ENCODE results near the gene IMMP2L.

DNA sequence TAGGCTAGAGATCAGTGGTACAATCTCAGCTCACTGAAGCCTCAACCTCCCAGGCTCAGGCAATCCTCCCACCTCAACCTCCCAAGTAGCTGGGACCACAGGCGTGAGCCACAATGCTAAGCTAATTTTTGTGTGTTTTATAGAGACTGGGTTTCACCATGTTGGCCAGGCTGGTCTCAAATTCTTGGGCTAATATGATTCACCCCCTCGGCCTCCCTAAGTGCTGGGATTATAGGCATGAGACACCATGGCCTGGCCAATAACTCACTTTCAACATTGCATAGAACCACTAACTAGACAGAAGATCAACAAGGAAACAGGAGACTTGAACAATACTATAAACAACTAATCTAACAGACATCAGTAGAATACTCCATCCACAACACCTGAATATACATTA, 279.7 kb downstream of the IMMP2L start:
- TF ChIP-seq TCF7L2 (IDR thresholded peaks at IDR 0.05; ENCODE audit: low read depth, low read length) (no peak), NCOA1 (CRISPR knock-in tag; IDR thresholded peaks at IDR 0.05) (no peak), NFYC (CRISPR knock-in tag; IDR thresholded peaks at IDR 0.05) (no peak)
- TF ChIP-seq, protein P1, sequence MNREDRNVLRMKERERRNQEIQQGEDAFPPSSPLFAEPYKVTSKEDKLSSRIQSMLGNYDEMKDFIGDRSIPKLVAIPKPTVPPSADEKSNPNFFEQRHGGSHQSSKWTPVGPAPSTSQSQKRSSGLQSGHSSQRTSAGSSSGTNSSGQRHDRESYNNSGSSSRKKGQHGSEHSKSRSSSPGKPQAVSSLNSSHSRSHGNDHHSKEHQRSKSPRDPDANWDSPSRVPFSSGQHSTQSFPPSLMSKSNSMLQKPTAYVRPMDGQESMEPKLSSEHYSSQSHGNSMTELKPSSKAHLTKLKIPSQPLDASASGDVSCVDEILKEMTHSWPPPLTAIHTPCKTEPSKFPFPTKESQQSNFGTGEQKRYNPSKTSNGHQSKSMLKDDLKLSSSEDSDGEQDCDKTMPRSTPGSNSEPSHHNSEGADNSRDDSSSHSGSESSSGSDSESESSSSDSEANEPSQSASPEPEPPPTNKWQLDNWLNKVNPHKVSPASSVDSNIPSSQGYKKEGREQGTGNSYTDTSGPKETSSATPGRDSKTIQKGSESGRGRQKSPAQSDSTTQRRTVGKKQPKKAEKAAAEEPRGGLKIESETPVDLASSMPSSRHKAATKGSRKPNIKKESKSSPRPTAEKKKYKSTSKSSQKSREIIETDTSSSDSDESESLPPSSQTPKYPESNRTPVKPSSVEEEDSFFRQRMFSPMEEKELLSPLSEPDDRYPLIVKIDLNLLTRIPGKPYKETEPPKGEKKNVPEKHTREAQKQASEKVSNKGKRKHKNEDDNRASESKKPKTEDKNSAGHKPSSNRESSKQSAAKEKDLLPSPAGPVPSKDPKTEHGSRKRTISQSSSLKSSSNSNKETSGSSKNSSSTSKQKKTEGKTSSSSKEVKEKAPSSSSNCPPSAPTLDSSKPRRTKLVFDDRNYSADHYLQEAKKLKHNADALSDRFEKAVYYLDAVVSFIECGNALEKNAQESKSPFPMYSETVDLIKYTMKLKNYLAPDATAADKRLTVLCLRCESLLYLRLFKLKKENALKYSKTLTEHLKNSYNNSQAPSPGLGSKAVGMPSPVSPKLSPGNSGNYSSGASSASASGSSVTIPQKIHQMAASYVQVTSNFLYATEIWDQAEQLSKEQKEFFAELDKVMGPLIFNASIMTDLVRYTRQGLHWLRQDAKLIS (CRISPR knock-in tag; IDR thresholded peaks at IDR 0.05) = no peak
- TF ChIP-seq, protein P2, sequence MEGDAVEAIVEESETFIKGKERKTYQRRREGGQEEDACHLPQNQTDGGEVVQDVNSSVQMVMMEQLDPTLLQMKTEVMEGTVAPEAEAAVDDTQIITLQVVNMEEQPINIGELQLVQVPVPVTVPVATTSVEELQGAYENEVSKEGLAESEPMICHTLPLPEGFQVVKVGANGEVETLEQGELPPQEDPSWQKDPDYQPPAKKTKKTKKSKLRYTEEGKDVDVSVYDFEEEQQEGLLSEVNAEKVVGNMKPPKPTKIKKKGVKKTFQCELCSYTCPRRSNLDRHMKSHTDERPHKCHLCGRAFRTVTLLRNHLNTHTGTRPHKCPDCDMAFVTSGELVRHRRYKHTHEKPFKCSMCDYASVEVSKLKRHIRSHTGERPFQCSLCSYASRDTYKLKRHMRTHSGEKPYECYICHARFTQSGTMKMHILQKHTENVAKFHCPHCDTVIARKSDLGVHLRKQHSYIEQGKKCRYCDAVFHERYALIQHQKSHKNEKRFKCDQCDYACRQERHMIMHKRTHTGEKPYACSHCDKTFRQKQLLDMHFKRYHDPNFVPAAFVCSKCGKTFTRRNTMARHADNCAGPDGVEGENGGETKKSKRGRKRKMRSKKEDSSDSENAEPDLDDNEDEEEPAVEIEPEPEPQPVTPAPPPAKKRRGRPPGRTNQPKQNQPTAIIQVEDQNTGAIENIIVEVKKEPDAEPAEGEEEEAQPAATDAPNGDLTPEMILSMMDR (CRISPR knock-in tag; IDR thresholded peaks at IDR 0.05) = no peak

Measured in HepG2 (cell line).